ENCODE data around the gene CAMK2D.

The CAMK2D gene

DNA sequence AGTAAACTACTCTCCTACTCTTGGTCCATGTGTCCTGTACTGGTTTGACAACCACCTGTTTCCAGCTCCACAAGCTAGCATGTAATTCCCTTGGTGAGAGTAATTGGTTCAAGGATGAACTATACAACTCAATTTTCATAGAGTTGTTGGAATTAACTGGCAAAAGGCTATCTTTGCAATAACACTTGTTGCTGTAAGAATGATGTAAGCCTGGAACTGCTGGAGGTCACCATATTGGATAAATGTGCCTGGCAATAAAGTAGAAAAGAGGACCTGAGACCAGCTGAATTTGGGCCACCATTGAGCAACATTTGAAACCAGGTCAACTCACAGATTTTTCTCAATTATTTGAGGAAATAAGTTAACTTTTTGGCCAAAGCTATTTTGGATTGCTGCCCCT is 175.5 kb downstream of the CAMK2D start:
- H3K4me3 ChIP-seq (ENCODE audit: low read depth, low read length): no peak overlapping the region
- no peak for DNase-seq (ENCODE audit: low read depth, low spot score)
- ChIA-PET CTCF (interaction anchor here (1.6 kb wide), 1 partner anchor 38 kb away, joined by 5 read pairs; no protein-coding TSS in a partner anchor), POLR2A (no interaction called here)
- no peak for TF ChIP-seq CTCF (IDR thresholded peaks at IDR 0.05; ENCODE audit: insufficient read depth, low read length, missing control alignments)

- H3K4me3 ChIP-seq (ENCODE audit: low read depth, low read length): no peak overlapping the region
- ChIA-PET CTCF (interaction anchor here (0.9 to 1.6 kb wide), 4 partner anchors 9 to 37 kb away, joined by 3 to 5 read pairs (median 4); no protein-coding TSS in a partner anchor), POLR2A (no interaction called here)
- DNase-seq (ENCODE audit: low read depth, low spot score): no peak
- TF ChIP-seq CTCF (IDR thresholded peaks at IDR 0.05; ENCODE audit: insufficient read depth, low read length, missing control alignments): no peak
Measured at GRCh38 chr4:113584407-113585150, 177.0 kb downstream of the CAMK2D start.

- POLR2A ChIA-PET: no interaction called here
- CTCF ChIA-PET: interaction anchor here (1.2 to 1.6 kb wide), 3 partner anchors 9 to 35 kb away, joined by 3 to 4 read pairs (median 3); no protein-coding TSS in a partner anchor
- TF ChIP-seq CTCF (IDR thresholded peaks at IDR 0.05; ENCODE audit: insufficient read depth, low read length, missing control alignments): no peak
- DNase-seq (ENCODE audit: low read depth, low spot score): no peak
- no peak overlapping the region for H3K4me3 ChIP-seq (ENCODE audit: low read depth, low read length)
Measured at GRCh38 chr4:113582737-113583136, 178.8 kb downstream of the CAMK2D start.

DNA sequence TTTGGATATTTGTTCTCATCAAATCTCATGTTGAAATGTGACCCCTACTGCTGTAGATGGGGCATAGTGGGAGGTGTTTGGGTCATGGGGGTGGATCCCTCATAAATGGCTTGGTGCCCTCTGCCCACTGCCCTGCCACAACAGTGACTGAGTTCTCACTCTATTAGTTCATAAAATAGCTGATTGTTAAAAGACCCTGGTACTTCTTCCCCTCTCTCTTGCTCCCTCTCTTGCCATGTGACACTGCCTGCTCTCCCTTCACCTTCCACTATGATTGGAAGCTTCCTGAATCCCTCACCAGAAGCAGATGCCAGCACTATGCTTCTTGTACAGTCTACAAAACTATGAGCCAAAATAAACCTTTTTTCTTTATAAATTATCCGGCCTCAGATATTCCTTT is 182.2 kb downstream of the CAMK2D start:
- CTCF ChIA-PET: interaction anchor here (1.9 kb wide), 1 partner anchor 32 kb away, joined by 9 read pairs; no protein-coding TSS in a partner anchor
- DNase-seq (ENCODE audit: low read depth, low spot score): no peak
- H3K4me3 ChIP-seq (ENCODE audit: low read depth, low read length): no peak overlapping the region
- POLR2A ChIA-PET: no interaction called here
- no peak for TF ChIP-seq CTCF (IDR thresholded peaks at IDR 0.05; ENCODE audit: insufficient read depth, low read length, missing control alignments)

DNA sequence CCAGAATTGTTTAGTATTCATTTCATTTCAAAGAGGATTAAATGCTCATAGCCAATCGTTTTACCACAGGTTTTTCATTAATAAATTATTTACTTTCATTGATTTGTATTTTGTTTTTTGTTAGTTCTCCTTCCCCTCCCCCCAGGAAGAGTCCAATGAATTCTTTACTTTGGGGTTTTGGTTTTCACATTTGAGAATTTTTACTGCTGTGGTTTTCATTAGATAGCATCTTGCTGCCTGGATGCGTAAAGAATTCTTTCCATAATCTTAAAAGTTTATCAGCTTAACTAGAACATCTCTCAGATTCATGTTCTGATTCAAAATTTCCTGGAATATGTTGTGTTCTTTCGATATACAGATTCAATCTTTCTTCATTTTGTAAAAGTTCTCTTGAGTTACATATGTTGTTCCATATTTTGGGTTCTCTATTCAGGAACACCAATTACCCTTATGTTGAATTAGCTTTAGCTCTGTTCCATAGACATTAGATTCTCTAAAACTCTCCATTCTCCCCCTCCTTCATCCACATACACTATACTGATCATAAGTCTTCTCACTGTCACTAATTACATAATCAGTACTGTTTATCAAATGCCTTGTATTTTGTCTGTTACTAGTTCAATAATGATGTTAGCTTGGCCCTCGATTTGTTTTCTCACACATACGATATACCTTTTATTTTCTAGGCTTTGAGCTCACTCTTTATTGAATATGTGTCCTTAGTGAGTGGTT is 184.4 kb downstream of the CAMK2D start:
- CTCF ChIA-PET: interaction anchor here (0.6 to 2.7 kb wide), 3 partner anchors 10 to 28 kb away, joined by 4 to 14 read pairs (median 4); no protein-coding TSS in a partner anchor
- H3K4me3 ChIP-seq (ENCODE audit: low read depth, low read length): no peak overlapping the region
- POLR2A ChIA-PET: no interaction called here
- no peak for TF ChIP-seq CTCF (IDR thresholded peaks at IDR 0.05; ENCODE audit: insufficient read depth, low read length, missing control alignments)
- no peak for DNase-seq (ENCODE audit: low read depth, low spot score)

DNA sequence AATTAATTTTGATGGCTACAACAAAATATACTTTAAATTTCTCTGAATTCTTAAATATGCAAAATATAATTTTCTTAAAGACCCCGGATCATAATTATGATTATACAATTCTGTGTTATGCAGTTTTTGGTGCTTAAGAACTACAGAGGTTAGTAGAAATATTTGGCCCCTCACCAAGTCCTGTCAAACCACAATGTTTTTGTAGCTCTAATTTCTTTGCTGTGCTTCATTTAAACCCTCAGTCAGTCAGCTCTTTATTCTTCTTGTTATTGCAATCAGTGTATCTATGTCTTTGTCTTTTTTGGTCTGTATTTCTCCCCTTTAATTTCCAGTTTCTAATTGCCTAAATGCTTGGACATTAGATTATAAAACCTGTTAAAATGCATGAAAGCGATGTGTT is 186.1 kb downstream of the CAMK2D start:
- H3K4me3 ChIP-seq (ENCODE audit: low read depth, low read length): no peak overlapping the region
- CTCF ChIA-PET: interaction anchor here (1.3 to 2.7 kb wide), 4 partner anchors 9 to 29 kb away, joined by 3 to 14 read pairs (median 6); no protein-coding TSS in a partner anchor

More for the DNA sequence above, 186.1 kb downstream of the CAMK2D start:
- no peak for TF ChIP-seq CTCF (IDR thresholded peaks at IDR 0.05; ENCODE audit: insufficient read depth, low read length, missing control alignments)
- POLR2A ChIA-PET: interaction anchor here (0.6 kb wide), 1 partner anchor 183 kb away, joined by 3 read pairs; no protein-coding TSS in a partner anchor
- no peak for DNase-seq (ENCODE audit: low read depth, low spot score)
